NCI-H524 treated with DMSO at 0.1 percent for 48 hours (cell line): ENCODE data around the gene NR2F1-AS1.
A peak's percentile ranks its signal among the peaks of the same experiment; 100 is the strongest.

ENCODE experiments used
- DNase-seq: peaks from one replicate; lab custom pipeline; 2025; lab: John Stamatoyannopoulos, UW

NR2F1-AS1 gene

DNA sequence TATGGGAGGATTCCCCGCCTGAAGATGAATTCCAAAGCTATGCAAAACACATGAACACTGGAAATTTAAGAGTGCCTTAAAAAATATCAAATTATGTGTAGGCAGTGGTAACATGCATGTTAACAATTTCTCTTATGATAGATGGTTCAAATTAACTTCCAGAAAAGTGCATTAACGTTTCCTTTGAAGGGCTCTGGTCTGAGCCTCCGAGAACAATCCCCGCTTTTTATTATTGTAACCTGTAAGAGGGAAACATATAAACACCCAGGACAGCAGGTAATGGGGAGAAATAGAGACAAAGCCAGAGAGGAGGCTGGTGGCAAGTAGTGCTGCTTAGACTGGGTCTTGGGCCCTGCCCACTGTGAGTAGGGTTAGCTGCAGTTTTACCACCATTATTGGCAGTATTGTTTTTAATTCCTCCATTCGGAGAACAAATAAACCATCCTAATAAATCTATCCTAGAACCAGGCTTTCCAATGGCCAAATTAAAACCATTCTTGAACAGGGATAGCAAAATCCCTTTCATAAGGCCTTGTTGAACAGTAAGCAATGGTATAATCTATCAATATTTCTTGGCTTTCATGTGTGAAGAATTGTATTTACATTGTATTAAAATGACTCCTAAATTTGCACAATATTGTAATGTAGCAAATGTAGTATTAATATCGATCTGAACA, 8.3 kb upstream of the NR2F1-AS1 start:
- no peak for DNase-seq

DNA sequence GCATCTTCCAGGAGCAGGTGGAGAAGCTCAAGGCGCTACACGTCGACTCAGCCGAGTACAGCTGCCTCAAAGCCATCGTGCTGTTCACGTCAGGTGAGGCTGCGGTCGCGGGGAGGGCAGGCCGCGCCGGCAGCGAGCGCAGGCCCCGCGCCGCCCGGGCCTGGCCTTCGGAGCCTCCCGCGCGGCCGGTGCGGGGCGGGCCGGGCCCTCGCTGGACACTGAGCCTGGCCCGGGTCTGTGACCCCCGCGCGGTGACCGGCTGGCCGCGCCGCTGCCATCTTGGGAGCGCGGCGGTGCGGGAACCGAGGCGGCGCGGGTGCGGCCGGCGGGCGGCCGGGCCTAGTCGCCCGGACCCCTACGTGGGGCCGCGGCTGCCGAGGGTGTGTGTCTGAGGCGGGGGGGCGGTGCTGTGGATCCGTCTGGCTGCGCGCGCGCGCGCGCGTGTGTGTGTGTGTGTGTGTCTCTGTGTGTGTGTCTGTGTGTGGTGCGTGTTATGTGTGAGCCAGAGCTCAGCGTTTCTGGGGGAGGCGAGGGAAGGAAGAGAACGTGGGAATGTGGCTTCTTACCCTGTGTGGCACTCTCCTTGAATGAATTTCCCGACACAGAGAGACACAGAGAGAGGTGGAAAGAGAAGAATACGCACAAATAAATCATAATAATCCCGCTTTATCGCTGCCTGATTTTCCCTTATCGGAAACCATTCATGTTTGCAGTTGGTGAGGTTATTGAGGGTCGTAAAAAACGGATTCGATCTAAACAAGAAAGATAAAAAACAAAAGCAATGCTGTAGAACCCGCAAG, 7.5 kb upstream of the NR2F1-AS1 start:
- no peak for DNase-seq

DNA sequence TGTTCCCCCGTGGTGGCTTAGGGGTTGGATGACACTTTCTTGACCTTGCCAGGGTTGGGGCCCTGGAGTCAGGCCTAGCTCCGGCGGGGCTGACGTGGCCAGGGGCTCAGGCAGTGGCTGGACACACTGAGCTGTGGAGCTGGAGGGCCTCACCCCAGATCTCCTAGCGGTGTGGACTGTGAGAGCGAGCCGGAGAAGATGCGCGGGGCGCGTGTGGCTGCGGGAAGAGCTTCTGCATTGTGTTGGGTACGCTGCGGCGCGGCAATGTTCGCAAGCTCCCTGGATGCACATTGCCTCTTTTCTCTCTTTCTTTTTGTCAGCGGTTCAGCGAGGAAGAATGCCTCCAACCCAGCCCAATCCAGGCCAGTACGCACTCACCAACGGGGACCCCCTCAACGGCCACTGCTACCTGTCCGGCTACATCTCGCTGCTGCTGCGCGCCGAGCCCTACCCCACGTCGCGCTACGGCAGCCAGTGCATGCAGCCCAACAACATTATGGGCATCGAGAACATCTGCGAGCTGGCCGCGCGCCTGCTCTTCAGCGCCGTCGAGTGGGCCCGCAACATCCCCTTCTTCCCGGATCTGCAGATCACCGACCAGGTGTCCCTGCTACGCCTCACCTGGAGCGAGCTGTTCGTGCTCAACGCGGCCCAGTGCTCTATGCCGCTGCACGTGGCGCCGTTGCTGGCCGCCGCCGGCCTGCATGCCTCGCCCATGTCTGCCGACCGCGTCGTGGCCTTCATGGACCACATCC, 6.8 kb upstream of the NR2F1-AS1 start:
- DNase-seq, result no peak

DNA sequence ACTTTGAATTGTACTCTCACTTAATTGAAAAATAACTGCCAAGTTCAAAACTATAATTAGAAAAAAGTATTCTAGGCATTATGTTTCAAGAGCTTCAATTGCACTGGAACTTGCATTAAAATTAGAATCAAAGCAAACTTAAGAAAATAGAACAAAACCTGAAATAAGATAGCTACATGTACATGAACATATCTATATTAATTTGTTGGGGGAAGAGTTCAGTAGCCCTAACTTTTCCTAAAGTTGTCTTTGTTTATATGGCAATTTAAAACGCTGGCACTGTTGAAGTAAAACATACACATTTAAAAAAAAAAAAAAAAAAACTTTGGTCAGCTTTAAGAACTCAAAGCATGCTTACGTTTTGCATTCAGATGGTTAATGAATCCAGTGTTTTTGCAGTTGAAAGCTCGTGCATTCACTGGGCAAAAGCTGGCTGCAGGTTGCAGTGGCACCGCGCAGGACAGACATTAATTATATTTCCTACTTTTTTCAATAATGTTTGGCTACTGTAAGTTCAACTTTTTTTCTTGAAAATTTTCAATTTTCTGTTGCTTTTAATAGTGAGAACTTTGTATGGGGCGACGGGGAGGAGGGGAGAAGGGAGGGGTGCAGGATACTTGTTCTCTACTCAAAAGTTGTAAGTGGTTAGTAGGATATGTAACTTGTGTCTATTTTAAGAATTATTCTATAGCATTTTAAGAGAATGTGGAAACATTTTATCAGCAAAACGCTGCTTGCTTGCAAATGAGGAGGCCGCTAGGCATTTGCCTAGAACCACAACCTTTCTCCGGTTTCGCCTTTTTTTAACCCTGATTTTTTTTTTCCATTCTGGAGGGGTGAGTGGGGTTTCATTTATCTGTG, 5.9 kb upstream of the NR2F1-AS1 start:
- DNase-seq, result no peak

DNA sequence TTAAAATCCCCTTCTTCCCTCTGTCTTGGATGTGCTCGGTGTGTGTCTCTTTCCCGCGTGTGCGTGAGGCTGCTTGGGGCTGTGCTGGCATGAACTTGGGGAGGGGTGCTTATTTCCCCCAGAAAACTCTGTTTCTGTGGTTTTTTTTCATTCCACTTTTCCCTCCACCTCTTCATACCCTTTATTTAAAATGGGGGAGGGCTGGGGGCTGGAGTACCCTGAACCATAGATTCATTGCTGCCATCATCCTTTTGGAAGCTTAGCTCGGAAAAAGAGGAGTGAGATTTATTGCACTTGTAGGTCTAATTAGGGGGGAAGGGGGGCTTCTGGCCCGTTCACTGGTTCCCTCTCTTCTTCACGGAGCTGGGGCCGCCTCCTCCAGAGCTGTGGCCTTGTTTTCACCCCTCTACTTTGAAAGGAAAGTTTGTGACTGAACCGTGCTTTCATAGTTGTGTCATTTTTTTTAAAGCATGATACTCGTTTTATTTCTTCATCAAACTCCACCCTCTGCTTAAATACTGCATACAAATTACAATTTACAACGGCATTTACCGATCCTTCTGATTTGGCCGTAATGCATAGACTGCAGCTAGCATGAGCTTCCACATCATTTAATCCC, 4.9 kb upstream of the NR2F1-AS1 start:
- DNase-seq, result no peak

DNA sequence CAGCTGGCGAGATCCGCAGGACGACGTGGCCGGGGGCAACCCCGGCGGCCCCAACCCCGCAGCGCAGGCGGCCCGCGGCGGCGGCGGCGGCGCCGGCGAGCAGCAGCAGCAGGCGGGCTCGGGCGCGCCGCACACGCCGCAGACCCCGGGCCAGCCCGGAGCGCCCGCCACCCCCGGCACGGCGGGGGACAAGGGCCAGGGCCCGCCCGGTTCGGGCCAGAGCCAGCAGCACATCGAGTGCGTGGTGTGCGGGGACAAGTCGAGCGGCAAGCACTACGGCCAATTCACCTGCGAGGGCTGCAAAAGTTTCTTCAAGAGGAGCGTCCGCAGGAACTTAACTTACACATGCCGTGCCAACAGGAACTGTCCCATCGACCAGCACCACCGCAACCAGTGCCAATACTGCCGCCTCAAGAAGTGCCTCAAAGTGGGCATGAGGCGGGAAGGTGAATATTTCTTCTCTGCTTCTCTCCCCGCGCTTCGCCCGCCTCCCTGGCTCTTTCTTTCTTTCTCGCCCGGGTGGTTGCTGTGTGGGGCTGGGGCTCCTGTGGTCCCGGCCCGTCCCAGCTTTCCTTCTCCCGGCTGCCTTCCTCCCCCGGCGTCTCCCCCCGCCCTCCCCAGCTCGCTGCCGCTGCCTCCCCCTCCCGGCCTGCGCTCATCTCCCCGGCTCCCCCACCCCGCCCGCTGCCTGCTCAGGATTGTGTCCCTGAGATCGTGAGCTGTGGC, 4.2 kb upstream of the NR2F1-AS1 start:
- no peak for DNase-seq

- no peak for DNase-seq
These were observed 3.6 kb upstream of the NR2F1-AS1 start for GRCh38 chr5:93584596-93585040.

DNA sequence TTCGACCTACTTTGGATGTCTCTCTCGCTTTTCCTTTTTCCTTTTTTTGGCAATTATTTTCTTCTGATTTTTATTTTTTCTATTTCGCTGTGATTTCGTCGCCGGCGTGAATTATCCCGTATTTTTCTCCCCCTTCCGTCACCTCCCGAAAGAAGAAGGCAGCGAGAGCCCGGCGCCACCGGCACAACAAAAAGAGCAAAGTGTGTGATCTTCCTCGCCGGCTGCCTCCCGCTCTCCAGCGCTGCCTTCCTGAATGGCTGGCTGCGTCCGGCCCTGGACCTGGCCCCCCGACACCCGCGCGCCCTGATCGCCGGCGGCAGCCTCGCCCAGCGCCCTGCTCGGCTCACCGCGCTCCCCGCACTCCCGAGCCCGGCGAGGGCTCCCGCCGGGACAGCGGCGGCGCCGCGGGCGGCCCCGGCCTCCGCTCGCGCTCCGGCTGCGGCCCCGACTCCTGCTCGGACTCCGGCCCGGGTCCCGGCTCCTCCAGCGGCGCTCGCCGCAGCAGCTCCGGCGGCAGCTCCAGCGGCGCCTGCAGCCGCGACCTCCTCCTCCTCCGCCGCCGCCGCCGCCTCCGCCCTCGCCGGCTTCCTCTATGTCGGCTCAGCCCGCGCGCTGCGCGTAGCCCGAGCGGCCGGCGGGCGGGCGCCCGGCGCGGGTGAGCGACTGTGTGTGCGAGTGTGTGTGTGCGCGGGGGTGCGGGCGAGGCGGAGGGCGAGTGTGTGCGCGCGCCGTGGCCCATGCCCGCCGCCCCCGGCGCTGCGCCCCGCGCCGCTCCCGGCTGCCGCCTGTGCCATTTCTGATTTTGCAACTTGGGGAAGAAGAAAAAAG, 3.0 kb upstream of the NR2F1-AS1 start:
- no peak for DNase-seq

- no peak for DNase-seq
These were observed 2.4 kb upstream of the NR2F1-AS1 start for GRCh38 chr5:93583439-93583767.

- DNase-seq, result peak; percentile 56
These were observed 1.8 kb upstream of the NR2F1-AS1 start, which contains the start of gene NR2F1 for GRCh38 chr5:93582677-93583438. Gene NR2F1 (plus strand): TSS chr5:93583222. CDS start chr5:93585024, 1,802 bp downstream.

DNA sequence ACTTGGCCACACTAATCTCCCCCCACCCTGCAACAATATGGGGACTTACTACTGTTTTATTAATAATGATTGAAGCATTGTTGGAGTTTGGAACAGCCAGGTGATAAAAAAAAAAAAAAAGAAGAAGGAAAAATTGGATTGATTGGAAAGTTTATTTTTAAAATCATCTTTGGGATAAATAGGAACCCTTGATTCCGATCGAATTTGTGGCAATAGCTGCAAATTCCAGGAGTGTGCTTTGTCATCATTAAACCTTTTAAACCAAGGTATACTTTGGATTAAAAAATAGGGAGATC, 1.1 kb upstream of the NR2F1-AS1 start:
- no peak for DNase-seq

DNA sequence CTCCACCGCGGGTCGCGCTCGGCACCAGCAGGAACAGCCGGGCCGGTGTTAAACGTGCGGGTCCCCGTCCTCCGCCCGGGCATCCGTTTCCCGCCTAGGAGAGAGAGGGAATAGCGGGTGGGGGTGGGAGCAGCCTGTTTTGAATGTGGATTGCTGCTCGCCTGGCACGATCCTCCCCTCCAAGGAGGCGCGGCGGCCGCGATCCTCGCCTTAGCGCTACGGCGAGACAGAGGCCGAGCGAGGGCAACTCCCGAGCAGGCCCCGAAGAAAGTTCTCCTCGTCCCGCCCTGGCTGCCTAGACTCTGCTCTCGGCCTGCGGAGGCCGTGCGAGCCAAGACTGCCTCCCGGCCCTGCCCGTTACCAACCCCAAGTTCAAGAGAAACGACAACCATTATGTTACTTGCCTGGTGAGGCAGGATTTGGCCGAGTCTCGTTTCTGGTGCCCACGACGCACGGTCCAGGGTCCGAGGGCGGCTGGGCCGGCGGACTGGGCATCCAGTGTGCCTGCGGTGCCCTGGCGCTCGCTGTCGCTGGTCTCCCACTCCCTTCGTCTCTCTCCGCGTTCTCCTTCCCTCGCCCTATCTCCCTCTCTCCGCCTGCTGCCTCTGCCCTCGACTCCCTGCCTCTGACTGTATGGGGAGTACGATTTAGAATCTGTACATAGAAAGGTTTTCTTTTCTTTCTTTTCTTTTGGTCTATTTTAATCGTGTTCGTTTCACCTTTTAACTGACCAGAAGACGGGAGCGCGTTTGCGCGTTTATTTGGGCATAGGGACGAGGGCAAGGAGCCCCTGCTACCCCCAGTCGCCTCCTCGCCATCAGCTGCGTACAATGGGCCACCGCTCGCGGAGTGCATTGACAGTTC, 724 bp downstream of the NR2F1-AS1 start:
- no peak for DNase-seq

GRCh38 chr5:93579692-93580062, 1.3 kb downstream of the NR2F1-AS1 start:
- DNase-seq, result no peak

GRCh38 chr5:93578813-93579691, 2.0 kb downstream of the NR2F1-AS1 start:
- no peak for DNase-seq

- DNase-seq, result no peak
These were observed 2.9 kb downstream of the NR2F1-AS1 start for GRCh38 chr5:93577854-93578812.
